ENCODE data around the gene P2RX3. TPM values are rescaled to one million over a fixed set of nuclear protein-coding genes. Genes with fewer than 3 reads are reported as not detected.

P2RX3 gene
- polyA plus RNA-seq, 2 donors, result not detected

DNA sequence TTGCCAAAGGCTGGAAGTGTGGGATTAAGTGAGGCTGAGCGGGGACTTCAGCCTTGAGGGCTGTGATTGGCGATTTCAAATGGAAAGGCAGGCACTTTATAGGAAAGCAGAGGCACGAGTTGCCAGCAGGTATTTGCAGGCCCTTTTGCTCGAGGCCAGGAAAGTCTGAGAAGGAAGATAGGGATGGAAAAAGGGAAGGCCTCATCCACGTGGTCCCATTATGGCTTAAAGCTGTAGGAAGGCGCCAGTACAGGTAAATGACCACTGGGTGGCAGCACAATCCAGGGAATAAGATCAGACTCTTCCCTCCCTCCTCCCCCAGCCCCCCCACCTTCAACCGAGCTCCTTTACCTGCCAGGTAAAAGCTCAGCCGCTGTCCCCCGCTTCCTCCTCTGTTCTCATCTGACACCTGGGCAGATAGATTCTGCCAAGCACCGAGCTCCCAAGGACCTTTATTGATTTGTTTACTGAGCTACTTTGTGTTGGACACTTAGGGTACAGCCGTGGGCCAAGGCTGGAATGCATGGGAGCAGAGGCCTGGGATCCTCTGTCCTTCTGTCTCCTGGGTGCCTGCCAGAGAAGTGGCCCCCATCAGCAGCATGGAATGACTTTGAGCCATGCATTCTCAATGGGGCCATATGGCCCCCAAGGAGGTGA is 7.5 kb downstream of the P2RX3 start:
- WGBS, 2 donors, result 16 to 18% methylated on average over 11 of the region's 11 CpGs
- H3K36me3 ChIP-seq (ENCODE audit: control insufficient read depth in 2 of 2, insufficient read depth in 2 of 2, low read length in 1 of 2), result no peaks in the 10 kb centered on the region
- H3K27ac ChIP-seq (ENCODE audit: low read depth in 2 of 2, low read length in 1 of 2), result no peak overlapping the region
- H3K9me3 ChIP-seq (ENCODE audit: control insufficient read depth in 2 of 2, insufficient read depth in 1 of 2, low read depth in 1 of 2, low read length in 1 of 2), result no peaks in the 10 kb centered on the region
- no peak overlapping the region for H3K4me3 ChIP-seq (ENCODE audit: low read depth in 1 of 2, low read length in 2 of 2)
- H3K4me1 ChIP-seq (ENCODE audit: control insufficient read depth in 2 of 2, insufficient read depth in 2 of 2, low read length in 1 of 2), result no peaks in the 10 kb centered on the region
- no peaks in the 10 kb centered on the region for H3K27me3 ChIP-seq (ENCODE audit: control insufficient read depth in 1 of 2, insufficient read depth in 2 of 2, low read length in 2 of 2)

DNA sequence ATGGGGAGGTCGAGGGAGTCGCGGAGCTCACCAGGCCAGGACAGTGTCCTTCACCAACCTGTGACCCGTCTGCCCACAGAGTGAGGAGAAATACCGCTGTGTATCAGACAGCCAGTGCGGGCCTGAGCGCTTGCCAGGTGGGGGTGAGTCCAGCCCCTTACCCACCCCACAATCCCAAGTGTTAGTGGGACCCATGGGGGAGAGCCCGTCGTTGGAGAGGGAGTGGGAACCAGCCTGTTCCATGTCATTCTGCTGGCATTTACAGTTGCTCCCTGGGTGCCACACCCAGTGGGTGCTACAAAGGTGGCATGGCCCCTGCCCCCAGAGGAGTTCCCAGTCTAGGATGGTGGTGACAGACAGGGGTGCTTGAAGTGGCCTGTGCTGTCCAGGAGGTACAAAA is 9.2 kb downstream of the P2RX3 start:
- Histone ChIP-seq H3K27me3 (ENCODE audit: control insufficient read depth in 1 of 2, insufficient read depth in 2 of 2, low read length in 2 of 2) (no peaks in the 10 kb centered on the region), H3K4me3 (ENCODE audit: low read depth in 1 of 2, low read length in 2 of 2) (no peak overlapping the region), H3K36me3 (ENCODE audit: control insufficient read depth in 2 of 2, insufficient read depth in 2 of 2, low read length in 1 of 2) (no peaks in the 10 kb centered on the region), H3K4me1 (ENCODE audit: control insufficient read depth in 2 of 2, insufficient read depth in 2 of 2, low read length in 1 of 2) (no peaks in the 10 kb centered on the region), H3K9me3 (ENCODE audit: control insufficient read depth in 2 of 2, insufficient read depth in 1 of 2, low read depth in 1 of 2, low read length in 1 of 2) (no peaks in the 10 kb centered on the region), H3K27ac (ENCODE audit: low read depth in 2 of 2, low read length in 1 of 2) (no peak overlapping the region)
- 82 to 84% methylated on average over 9 of the region's 9 CpGs for WGBS, 2 donors

DNA sequence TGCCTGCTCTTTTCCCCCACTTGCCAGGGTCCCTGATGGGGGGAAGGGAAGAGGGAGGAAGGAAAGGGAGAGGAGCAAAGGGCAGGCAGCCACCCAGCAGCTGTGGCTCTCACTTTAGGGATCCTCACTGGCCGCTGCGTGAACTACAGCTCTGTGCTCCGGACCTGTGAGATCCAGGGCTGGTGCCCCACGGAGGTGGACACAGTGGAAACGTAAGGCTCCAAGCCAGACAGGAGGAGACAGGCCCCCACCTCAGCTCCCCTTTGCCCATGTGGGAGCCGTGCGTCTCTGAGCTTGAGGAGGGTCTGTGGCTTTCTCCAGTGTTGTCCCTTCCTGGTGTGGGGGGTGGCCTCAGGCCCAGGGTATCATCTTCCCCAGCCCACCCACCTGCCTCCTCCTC is 9.9 kb downstream of the P2RX3 start:
- Histone ChIP-seq H3K9me3 (ENCODE audit: control insufficient read depth in 2 of 2, insufficient read depth in 1 of 2, low read depth in 1 of 2, low read length in 1 of 2) (no peaks in the 10 kb centered on the region), H3K27me3 (ENCODE audit: control insufficient read depth in 1 of 2, insufficient read depth in 2 of 2, low read length in 2 of 2) (no peaks in the 10 kb centered on the region), H3K4me3 (ENCODE audit: low read depth in 1 of 2, low read length in 2 of 2) (no peak overlapping the region), H3K27ac (ENCODE audit: low read depth in 2 of 2, low read length in 1 of 2) (no peak overlapping the region), H3K36me3 (ENCODE audit: control insufficient read depth in 2 of 2, insufficient read depth in 2 of 2, low read length in 1 of 2) (no peaks in the 10 kb centered on the region), H3K4me1 (ENCODE audit: control insufficient read depth in 2 of 2, insufficient read depth in 2 of 2, low read length in 1 of 2) (no peaks in the 10 kb centered on the region)
- 75 to 89% methylated on average over 7 of the region's 7 CpGs for WGBS, 2 donors

DNA sequence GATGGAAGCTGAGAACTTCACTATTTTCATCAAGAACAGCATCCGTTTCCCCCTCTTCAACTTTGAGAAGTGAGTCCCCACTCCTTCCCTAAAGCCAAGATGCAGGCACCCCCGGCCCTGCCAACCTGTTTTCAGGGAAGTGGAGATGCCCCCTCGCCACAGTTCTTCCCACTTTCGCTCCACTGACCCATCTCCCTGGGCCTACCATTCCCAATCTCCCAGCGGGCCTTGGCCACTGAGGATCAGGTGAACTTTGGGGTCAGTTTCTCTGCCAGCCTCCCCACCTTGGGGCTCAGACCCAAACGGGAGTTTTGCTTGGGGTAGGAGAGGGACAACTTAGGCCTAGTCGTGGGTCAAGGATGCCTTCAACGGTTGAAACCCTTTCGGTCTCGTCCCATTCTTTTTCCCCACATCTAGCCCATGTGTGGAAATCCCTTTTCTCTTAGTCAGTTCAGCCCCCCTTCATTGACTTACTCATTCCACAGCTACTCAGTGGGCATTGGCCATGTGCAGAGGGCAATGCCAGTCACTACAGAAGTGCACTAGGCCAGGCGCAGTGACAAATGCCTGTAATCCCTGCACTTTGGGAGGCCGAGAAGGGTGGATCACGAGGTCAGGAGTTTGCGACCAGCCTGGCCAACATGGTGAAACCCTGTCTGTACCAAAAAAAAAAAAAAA is 10.6 kb downstream of the P2RX3 start:
- H3K9me3 ChIP-seq (ENCODE audit: control insufficient read depth in 2 of 2, insufficient read depth in 1 of 2, low read depth in 1 of 2, low read length in 1 of 2), result no peaks in the 10 kb centered on the region
- H3K36me3 ChIP-seq (ENCODE audit: control insufficient read depth in 2 of 2, insufficient read depth in 2 of 2, low read length in 1 of 2), result no peaks in the 10 kb centered on the region
- no peak overlapping the region for H3K4me3 ChIP-seq (ENCODE audit: low read depth in 1 of 2, low read length in 2 of 2)
- no peak overlapping the region for H3K27ac ChIP-seq (ENCODE audit: low read depth in 2 of 2, low read length in 1 of 2)
- H3K4me1 ChIP-seq (ENCODE audit: control insufficient read depth in 2 of 2, insufficient read depth in 2 of 2, low read length in 1 of 2), result no peaks in the 10 kb centered on the region
- H3K27me3 ChIP-seq (ENCODE audit: control insufficient read depth in 1 of 2, insufficient read depth in 2 of 2, low read length in 2 of 2), result no peaks in the 10 kb centered on the region
- 86 to 87% methylated on average over 14 of the region's 14 CpGs for WGBS, 2 donors

DNA sequence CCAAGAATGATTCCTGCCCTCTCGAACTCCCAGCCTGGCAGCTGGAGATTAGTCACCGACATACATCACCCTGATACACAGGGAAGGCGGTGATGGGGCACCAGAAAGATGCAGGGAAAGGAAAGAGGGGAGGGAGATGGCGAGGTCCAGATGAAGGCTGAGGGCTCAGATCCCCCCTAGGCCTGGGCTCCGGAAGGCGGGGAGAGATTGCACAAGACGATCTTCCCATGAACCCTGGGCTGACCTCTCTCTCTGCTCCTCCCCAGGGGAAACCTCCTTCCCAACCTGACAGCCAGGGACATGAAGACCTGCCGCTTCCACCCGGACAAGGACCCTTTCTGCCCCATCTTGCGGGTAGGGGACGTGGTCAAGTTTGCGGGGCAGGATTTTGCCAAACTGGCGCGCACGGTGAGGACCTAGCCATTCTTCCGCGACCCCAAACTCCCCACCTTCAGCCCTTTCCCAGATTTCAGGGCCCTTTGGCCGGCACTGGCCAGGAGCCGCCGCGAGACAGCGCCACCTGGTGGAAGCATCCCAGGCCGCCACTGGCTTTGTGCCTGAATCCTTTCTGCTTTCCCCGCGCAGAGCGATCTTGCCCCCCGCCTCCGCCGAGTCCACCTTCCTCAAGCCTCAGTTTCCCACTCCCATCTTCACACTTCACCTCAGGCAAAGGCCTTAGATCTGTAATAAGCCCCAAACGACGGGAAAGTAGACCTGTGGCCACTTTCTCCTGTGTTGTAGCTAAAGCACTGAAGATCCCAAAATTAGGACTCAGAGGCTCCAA is 11.5 kb downstream of the P2RX3 start:
- no peak overlapping the region for H3K27ac ChIP-seq (ENCODE audit: low read depth in 2 of 2, low read length in 1 of 2)
- WGBS, 2 donors, result 26 to 28% methylated on average over 31 of the region's 31 CpGs
- H3K9me3 ChIP-seq (ENCODE audit: control insufficient read depth in 2 of 2, insufficient read depth in 1 of 2, low read depth in 1 of 2, low read length in 1 of 2), result no peaks in the 10 kb centered on the region
- no peak overlapping the region for H3K4me3 ChIP-seq (ENCODE audit: low read depth in 1 of 2, low read length in 2 of 2)
- no peaks in the 10 kb centered on the region for H3K27me3 ChIP-seq (ENCODE audit: control insufficient read depth in 1 of 2, insufficient read depth in 2 of 2, low read length in 2 of 2)
- H3K36me3 ChIP-seq (ENCODE audit: control insufficient read depth in 2 of 2, insufficient read depth in 2 of 2, low read length in 1 of 2), result no peaks in the 10 kb centered on the region
- no peaks in the 10 kb centered on the region for H3K4me1 ChIP-seq (ENCODE audit: control insufficient read depth in 2 of 2, insufficient read depth in 2 of 2, low read length in 1 of 2)

DNA sequence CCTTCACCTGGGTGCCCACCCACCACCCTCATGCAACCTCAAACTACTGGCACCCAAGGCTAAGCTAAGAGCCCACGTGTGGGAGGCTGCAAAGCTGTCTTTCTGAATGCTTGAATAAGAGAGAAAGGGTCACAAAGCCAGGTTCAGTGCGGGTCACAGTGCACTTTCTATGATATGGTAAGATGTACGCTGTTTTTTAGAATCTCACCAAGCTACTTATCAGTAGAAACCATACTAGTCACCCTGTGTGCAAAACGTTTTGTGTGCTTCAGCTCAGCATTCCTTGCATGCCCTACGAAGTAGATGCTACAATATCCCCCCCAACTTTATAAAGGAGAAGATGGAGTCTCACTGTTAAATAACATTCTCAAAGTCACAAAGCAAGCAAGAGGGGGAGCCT is 14.9 kb downstream of the P2RX3 start:
- 62 to 68% methylated on average over 5 of the region's 5 CpGs for WGBS, 2 donors
- Histone ChIP-seq H3K9me3 (ENCODE audit: control insufficient read depth in 2 of 2, insufficient read depth in 1 of 2, low read depth in 1 of 2, low read length in 1 of 2) (no peaks in the 10 kb centered on the region), H3K4me3 (ENCODE audit: low read depth in 1 of 2, low read length in 2 of 2) (no peak overlapping the region), H3K36me3 (ENCODE audit: control insufficient read depth in 2 of 2, insufficient read depth in 2 of 2, low read length in 1 of 2) (no peaks in the 10 kb centered on the region), H3K27ac (ENCODE audit: low read depth in 2 of 2, low read length in 1 of 2) (no peak overlapping the region), H3K27me3 (ENCODE audit: control insufficient read depth in 1 of 2, insufficient read depth in 2 of 2, low read length in 2 of 2) (no peaks in the 10 kb centered on the region), H3K4me1 (ENCODE audit: control insufficient read depth in 2 of 2, insufficient read depth in 2 of 2, low read length in 1 of 2) (no peaks in the 10 kb centered on the region)

DNA sequence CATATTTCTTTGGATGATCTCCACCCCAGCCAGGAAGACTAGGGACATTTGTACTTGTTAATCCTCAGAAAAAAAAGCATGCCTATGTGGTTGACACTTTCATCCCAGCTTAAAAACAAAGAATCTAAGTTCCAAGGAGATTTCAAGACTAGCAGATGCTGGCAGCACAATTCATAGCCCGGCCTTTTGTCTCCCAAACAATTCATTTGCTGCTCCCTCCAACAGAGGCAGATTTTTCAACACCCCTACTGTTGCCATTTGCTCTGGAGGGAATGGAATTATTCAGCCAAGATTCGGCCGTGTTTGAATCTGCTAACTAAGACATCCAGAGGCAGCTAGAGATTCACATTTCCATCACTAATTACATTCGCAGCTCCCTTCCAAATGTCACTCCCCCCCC is 15.3 kb downstream of the P2RX3 start:
- H3K27ac ChIP-seq (ENCODE audit: low read depth in 2 of 2, low read length in 1 of 2), result no peak overlapping the region
- no peaks in the 10 kb centered on the region for H3K36me3 ChIP-seq (ENCODE audit: control insufficient read depth in 2 of 2, insufficient read depth in 2 of 2, low read length in 1 of 2)
- H3K4me1 ChIP-seq (ENCODE audit: control insufficient read depth in 2 of 2, insufficient read depth in 2 of 2, low read length in 1 of 2), result no peaks in the 10 kb centered on the region
- no peak overlapping the region for H3K4me3 ChIP-seq (ENCODE audit: low read depth in 1 of 2, low read length in 2 of 2)
- no peaks in the 10 kb centered on the region for H3K9me3 ChIP-seq (ENCODE audit: control insufficient read depth in 2 of 2, insufficient read depth in 1 of 2, low read depth in 1 of 2, low read length in 1 of 2)
- H3K27me3 ChIP-seq (ENCODE audit: control insufficient read depth in 1 of 2, insufficient read depth in 2 of 2, low read length in 2 of 2), result no peaks in the 10 kb centered on the region
- 57 to 59% methylated on average over 4 of the region's 4 CpGs for WGBS, 2 donors

- H3K4me3 ChIP-seq (ENCODE audit: low read depth in 1 of 2, low read length in 2 of 2), result no peak overlapping the region
Observed at GRCh38 chr11:57353852-57354251, 15.7 kb downstream of the P2RX3 start.

GRCh38 chr11:57354699-57355098 is 16.5 kb downstream of the P2RX3 start:
- H3K4me3 ChIP-seq (ENCODE audit: low read depth in 1 of 2, low read length in 2 of 2), result no peak overlapping the region
- no peaks in the 10 kb centered on the region for H3K27me3 ChIP-seq (ENCODE audit: control insufficient read depth in 1 of 2, insufficient read depth in 2 of 2, low read length in 2 of 2)
- no peaks in the 10 kb centered on the region for H3K36me3 ChIP-seq (ENCODE audit: control insufficient read depth in 2 of 2, insufficient read depth in 2 of 2, low read length in 1 of 2)
- no peaks in the 10 kb centered on the region for H3K9me3 ChIP-seq (ENCODE audit: control insufficient read depth in 2 of 2, insufficient read depth in 1 of 2, low read depth in 1 of 2, low read length in 1 of 2)
- H3K4me1 ChIP-seq (ENCODE audit: control insufficient read depth in 2 of 2, insufficient read depth in 2 of 2, low read length in 1 of 2), result peaks cover 0 to 2% of the 10 kb centered on the region in 2 donors
- H3K27ac ChIP-seq (ENCODE audit: low read depth in 2 of 2, low read length in 1 of 2), result no peak overlapping the region
- 79 to 80% methylated on average over 6 of the region's 6 CpGs for WGBS, 2 donors

More at GRCh38 chr11:57353852-57354251, 15.7 kb downstream of the P2RX3 start:
- no peaks in the 10 kb centered on the region for H3K4me1 ChIP-seq (ENCODE audit: control insufficient read depth in 2 of 2, insufficient read depth in 2 of 2, low read length in 1 of 2)
- H3K9me3 ChIP-seq (ENCODE audit: control insufficient read depth in 2 of 2, insufficient read depth in 1 of 2, low read depth in 1 of 2, low read length in 1 of 2), result no peaks in the 10 kb centered on the region
- WGBS, 2 donors, result 76 to 81% methylated on average over 4 of the region's 4 CpGs
- H3K27me3 ChIP-seq (ENCODE audit: control insufficient read depth in 1 of 2, insufficient read depth in 2 of 2, low read length in 2 of 2), result no peaks in the 10 kb centered on the region
- H3K36me3 ChIP-seq (ENCODE audit: control insufficient read depth in 2 of 2, insufficient read depth in 2 of 2, low read length in 1 of 2), result no peaks in the 10 kb centered on the region
- no peak overlapping the region for H3K27ac ChIP-seq (ENCODE audit: low read depth in 2 of 2, low read length in 1 of 2)

All from esophagus (tissue), 2 donors.